Measurements from ENCODE around the gene ALG12.
"Not testable (repeated sequence)": the region's sequence is repeated elsewhere in the genome, so short reads cannot be mapped to it uniquely, and the experiment has no call there.

ALG12 gene

GRCh38 chr22:49946612-49947295 is 28.5 kb upstream of the ALG12 start:
- H3K27me3 ChIP-seq (ENCODE audit: insufficient read depth, low read length) = no peaks in the 10 kb centered on the region
- no peak overlapping the region for H3K9ac ChIP-seq (ENCODE audit: low read length)
- no peaks in the 10 kb centered on the region for H3K36me3 ChIP-seq (ENCODE audit: control insufficient read depth in 1 of 2, insufficient read depth in 2 of 2, low read length in 2 of 2)
- peak overlapping the region; percentile 78 for H2BK120ac ChIP-seq (ENCODE audit: insufficient read depth, low read length, poor library complexity)
- peak overlapping the region; percentile 4 for H3K4me2 ChIP-seq (ENCODE audit: low read length)
- peak; percentile 81 to 87 for DNase-seq
- no peak overlapping the region for H3K23ac ChIP-seq (ENCODE audit: low read length)
- H3K27ac ChIP-seq (ENCODE audit: low read depth, low read length) = peak overlapping the region; percentile 55
- peak overlapping the region; percentile 44 for H2AK5ac ChIP-seq (ENCODE audit: low read length)
- peak overlapping the region; percentile 33 for H2BK5ac ChIP-seq (ENCODE audit: low read depth, low read length, poor library complexity)
- H3K4me3 ChIP-seq (ENCODE audit: low read depth, low read length) = no peak overlapping the region
- H4K12ac ChIP-seq (ENCODE audit: low read depth, low read length) = peak overlapping the region; percentile 22
- H3K18ac ChIP-seq (ENCODE audit: low read length) = peak overlapping the region; percentile 23
- H2AFZ ChIP-seq (ENCODE audit: insufficient read depth, low read length, poor library complexity) = no peak overlapping the region
- peaks cover 12% of the 10 kb centered on the region for H3K79me2 ChIP-seq (ENCODE audit: control insufficient read depth, insufficient read depth, low read length, poor library complexity)
- peak overlapping the region; percentile 52 for H3K14ac ChIP-seq (ENCODE audit: low read length)
- peak overlapping the region; percentile 25 for H4K8ac ChIP-seq (ENCODE audit: low read depth, low read length)
- no CpG with 5 or more reads among the region's 17 CpGs for WGBS (ENCODE audit: extremely low coverage, insufficient coverage, insufficient read length)
- H3K4me1 ChIP-seq (ENCODE audit: control insufficient read depth in 1 of 2, insufficient read depth in 2 of 2, low read length in 2 of 2) = peaks cover 39 to 44% of the 10 kb centered on the region in 2 experiments
- H2BK12ac ChIP-seq (ENCODE audit: low read length) = peak overlapping the region; percentile 68
- peak overlapping the region; percentile 75 for H4K91ac ChIP-seq (ENCODE audit: low read depth, low read length)
- peak overlapping the region; percentile 48 for H3K4ac ChIP-seq (ENCODE audit: low read depth, low read length)
- H3K79me1 ChIP-seq (ENCODE audit: low read length) = peaks cover 55% of the 10 kb centered on the region
- H3K9me3 ChIP-seq (ENCODE audit: insufficient read depth, low read depth, low read length) = no peaks in the 10 kb centered on the region

DNA sequence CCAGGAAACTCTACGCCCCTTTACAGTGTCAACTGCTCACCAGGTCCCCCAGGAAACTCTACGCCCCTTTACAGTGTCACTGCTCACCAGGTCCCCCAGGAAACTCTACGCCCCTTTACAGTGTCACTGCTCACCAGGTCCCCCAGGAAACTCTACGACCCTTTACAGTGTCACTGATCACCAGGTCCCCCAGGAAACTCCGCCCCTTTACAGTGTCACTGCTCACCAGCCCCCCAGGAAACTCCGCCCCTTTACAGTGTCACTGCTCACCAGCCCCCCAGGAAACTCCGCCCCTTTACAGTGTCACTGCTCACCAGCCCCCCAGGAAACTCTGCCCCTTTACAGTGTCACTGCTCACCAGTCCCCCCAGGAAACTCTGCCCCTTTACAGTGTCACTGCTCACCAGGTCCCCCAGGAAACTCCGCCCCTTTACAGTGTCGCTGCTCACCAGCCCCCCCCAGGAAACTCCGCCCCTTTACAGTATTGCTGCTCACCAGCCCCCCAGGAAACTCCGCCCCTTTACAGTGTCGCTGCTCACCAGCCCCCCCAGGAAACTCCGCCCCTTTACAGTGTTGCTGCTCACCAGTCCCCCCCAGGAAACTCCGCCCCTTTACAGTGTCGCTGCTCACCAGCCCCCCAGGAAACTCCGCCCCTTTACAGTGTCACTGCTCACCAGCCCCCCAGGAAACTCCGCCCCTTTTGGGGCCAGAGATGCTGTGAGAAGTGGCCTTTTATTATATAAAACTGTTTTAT is 27.0 kb upstream of the ALG12 start:
- H3K4ac ChIP-seq (ENCODE audit: low read depth, low read length); H2BK12ac ChIP-seq (ENCODE audit: low read length); H2BK120ac ChIP-seq (ENCODE audit: insufficient read depth, low read length, poor library complexity); H3K14ac ChIP-seq (ENCODE audit: low read length); H3K9me3 ChIP-seq (ENCODE audit: insufficient read depth, low read depth, low read length); H2AK5ac ChIP-seq (ENCODE audit: low read length); H3K18ac ChIP-seq (ENCODE audit: low read length); H3K79me2 ChIP-seq (ENCODE audit: control insufficient read depth, insufficient read depth, low read length, poor library complexity); H3K9ac ChIP-seq (ENCODE audit: low read length); H4K12ac ChIP-seq (ENCODE audit: low read depth, low read length); H3K4me2 ChIP-seq (ENCODE audit: low read length); H3K4me3 ChIP-seq (ENCODE audit: low read depth, low read length); H3K23ac ChIP-seq (ENCODE audit: low read length); H3K27me3 ChIP-seq (ENCODE audit: insufficient read depth, low read length); H2BK5ac ChIP-seq (ENCODE audit: low read depth, low read length, poor library complexity); H4K8ac ChIP-seq (ENCODE audit: low read depth, low read length); H3K36me3 ChIP-seq (ENCODE audit: control insufficient read depth in 1 of 2, insufficient read depth in 2 of 2, low read length in 2 of 2); DNase-seq; H2AFZ ChIP-seq (ENCODE audit: insufficient read depth, low read length, poor library complexity): not testable (repeated sequence)
- WGBS (ENCODE audit: extremely low coverage, insufficient coverage, insufficient read length) = no CpG with 5 or more reads among the region's 17 CpGs
- Histone ChIP-seq H3K27ac (ENCODE audit: low read depth, low read length) (peak overlapping the region; percentile 11), H3K79me1 (ENCODE audit: low read length) (peaks cover 43% of the 10 kb centered on the region), H4K91ac (ENCODE audit: low read depth, low read length) (peak overlapping the region; percentile 61), H3K4me1 (ENCODE audit: control insufficient read depth in 1 of 2, insufficient read depth in 2 of 2, low read length in 2 of 2) (peaks cover 26 to 30% of the 10 kb centered on the region in 2 experiments)

DNA sequence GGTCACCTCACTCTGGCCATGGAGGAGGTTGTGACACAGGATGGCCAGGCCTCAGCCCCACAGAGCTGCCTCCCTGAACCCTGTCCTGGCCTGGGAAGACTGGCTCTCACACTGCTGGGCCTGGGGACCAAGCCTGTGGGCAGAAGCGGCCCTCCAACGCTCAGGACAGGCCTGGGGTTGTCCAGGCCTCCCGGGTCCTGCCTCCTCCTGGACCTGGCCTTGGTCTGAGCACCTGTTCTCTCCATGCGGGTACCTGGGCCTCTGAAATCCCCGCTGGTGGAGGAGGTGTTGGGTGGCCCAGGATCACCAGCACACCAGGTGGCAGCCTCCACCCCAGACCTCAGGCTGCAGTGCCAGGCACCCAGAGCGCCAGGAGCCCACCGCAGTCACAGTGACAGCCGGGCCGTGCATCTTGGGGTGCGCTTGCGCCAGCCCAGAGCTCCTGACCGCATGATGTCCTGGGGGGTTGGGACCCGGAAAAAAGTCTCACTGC is 26.2 kb upstream of the ALG12 start:
- WGBS (ENCODE audit: extremely low coverage, insufficient coverage, insufficient read length) = no CpG with 5 or more reads among the region's 13 CpGs
- Histone ChIP-seq H2BK5ac (ENCODE audit: low read depth, low read length, poor library complexity) (no peak overlapping the region), H3K9me3 (ENCODE audit: insufficient read depth, low read depth, low read length) (no peaks in the 10 kb centered on the region), H3K36me3 (ENCODE audit: control insufficient read depth in 1 of 2, insufficient read depth in 2 of 2, low read length in 2 of 2) (no peaks in the 10 kb centered on the region), H3K4ac (ENCODE audit: low read depth, low read length) (no peak overlapping the region), H2BK12ac (ENCODE audit: low read length) (peak overlapping the region; percentile 93), H2BK120ac (ENCODE audit: insufficient read depth, low read length, poor library complexity) (peak overlapping the region; percentile 68), H3K27me3 (ENCODE audit: insufficient read depth, low read length) (no peaks in the 10 kb centered on the region), H3K79me1 (ENCODE audit: low read length) (peaks cover 38% of the 10 kb centered on the region), H3K4me2 (ENCODE audit: low read length) (no peak overlapping the region), H3K14ac (ENCODE audit: low read length) (peak overlapping the region; percentile 12), H2AFZ (ENCODE audit: insufficient read depth, low read length, poor library complexity) (no peak overlapping the region), H3K4me3 (ENCODE audit: low read depth, low read length) (no peak overlapping the region), H3K18ac (ENCODE audit: low read length) (no peak overlapping the region), H3K23ac (ENCODE audit: low read length) (no peak overlapping the region), H3K9ac (ENCODE audit: low read length) (no peak overlapping the region), H4K91ac (ENCODE audit: low read depth, low read length) (peak overlapping the region; percentile 50), H4K8ac (ENCODE audit: low read depth, low read length) (no peak overlapping the region), H3K27ac (ENCODE audit: low read depth, low read length) (no peak overlapping the region), H4K12ac (ENCODE audit: low read depth, low read length) (no peak overlapping the region), H3K4me1 (ENCODE audit: control insufficient read depth in 1 of 2, insufficient read depth in 2 of 2, low read length in 2 of 2) (peaks cover 26 to 30% of the 10 kb centered on the region in 2 experiments), H2AK5ac (ENCODE audit: low read length) (peak overlapping the region; percentile 82), H3K79me2 (ENCODE audit: control insufficient read depth, insufficient read depth, low read length, poor library complexity) (peaks cover 4% of the 10 kb centered on the region)
- no peak for DNase-seq

DNA sequence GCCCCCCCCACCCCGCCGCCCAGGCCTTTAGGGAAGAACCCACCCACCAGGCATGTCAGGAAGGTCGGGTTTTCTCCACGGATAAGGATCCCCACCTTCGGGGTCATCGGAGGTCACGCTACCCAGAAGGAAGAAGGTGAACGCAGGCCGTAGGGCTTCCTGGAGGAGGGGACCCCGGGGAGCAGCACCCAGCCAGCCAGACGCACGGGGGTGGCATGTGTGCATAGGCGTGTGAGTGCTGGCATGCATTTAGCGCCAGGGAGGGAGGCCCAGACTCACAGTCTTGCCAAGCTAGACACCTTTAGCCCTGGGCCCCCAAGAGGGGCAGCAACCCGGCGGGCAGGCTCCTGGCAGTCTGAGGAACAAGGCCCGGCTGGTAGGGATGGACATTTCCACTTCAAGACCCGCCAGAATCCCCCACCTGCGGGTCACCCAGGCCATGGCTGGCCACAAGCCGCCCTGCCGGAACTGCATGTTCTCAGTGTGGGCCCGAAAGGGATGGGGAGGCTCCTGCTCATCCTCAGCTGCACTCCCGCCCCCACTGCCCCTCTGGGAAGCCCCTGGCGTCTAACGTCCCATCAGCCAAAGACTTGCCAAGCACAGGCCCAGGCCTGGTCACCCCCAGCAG is 25.6 kb upstream of the ALG12 start:
- Histone ChIP-seq H3K79me2 (ENCODE audit: control insufficient read depth, insufficient read depth, low read length, poor library complexity) (peaks cover 4% of the 10 kb centered on the region), H3K4me3 (ENCODE audit: low read depth, low read length) (no peak overlapping the region), H4K91ac (ENCODE audit: low read depth, low read length) (peak overlapping the region; percentile 71), H3K36me3 (ENCODE audit: control insufficient read depth in 1 of 2, insufficient read depth in 2 of 2, low read length in 2 of 2) (no peaks in the 10 kb centered on the region), H3K9me3 (ENCODE audit: insufficient read depth, low read depth, low read length) (no peaks in the 10 kb centered on the region), H3K4me1 (ENCODE audit: control insufficient read depth in 1 of 2, insufficient read depth in 2 of 2, low read length in 2 of 2) (peaks cover 26 to 30% of the 10 kb centered on the region in 2 experiments), H2BK12ac (ENCODE audit: low read length) (peak overlapping the region; percentile 93), H3K27me3 (ENCODE audit: insufficient read depth, low read length) (no peaks in the 10 kb centered on the region), H3K23ac (ENCODE audit: low read length) (no peak overlapping the region), H3K4me2 (ENCODE audit: low read length) (no peak overlapping the region), H4K8ac (ENCODE audit: low read depth, low read length) (no peak overlapping the region), H3K79me1 (ENCODE audit: low read length) (peaks cover 32% of the 10 kb centered on the region), H3K14ac (ENCODE audit: low read length) (peak overlapping the region; percentile 12), H2BK120ac (ENCODE audit: insufficient read depth, low read length, poor library complexity) (no peak overlapping the region), H3K9ac (ENCODE audit: low read length) (no peak overlapping the region), H2AK5ac (ENCODE audit: low read length) (peak overlapping the region; percentile 82), H4K12ac (ENCODE audit: low read depth, low read length) (no peak overlapping the region), H2BK5ac (ENCODE audit: low read depth, low read length, poor library complexity) (no peak overlapping the region), H3K18ac (ENCODE audit: low read length) (no peak overlapping the region), H3K4ac (ENCODE audit: low read depth, low read length) (no peak overlapping the region), H3K27ac (ENCODE audit: low read depth, low read length) (no peak overlapping the region), H2AFZ (ENCODE audit: insufficient read depth, low read length, poor library complexity) (no peak overlapping the region)
- DNase-seq = no peak
- WGBS (ENCODE audit: extremely low coverage, insufficient coverage, insufficient read length) = no CpG with 5 or more reads among the region's 25 CpGs
